K562 (cell line): ENCODE measurements around the gene TSEN34. TPM values are rescaled to one million over a fixed set of nuclear protein-coding genes. Genes with fewer than 3 reads are reported as not detected.

ENCODE experiments used
- CBFA2T3 ChIP-seq: fragments of 450-650 bp; IDR thresholded peaks from 2 replicates; pipeline ENCODE4 v1.6.1; 2017
- CSDE1 ChIP-seq, 2 experiments: fragments of 450-650 bp; IDR thresholded peaks; 2 replicates each; pipeline ENCODE4 v1.6.1; 2016; ENCODE audit warnings: mild to moderate bottlenecking in 1 of 2
- CTCFL ChIP-seq: IDR thresholded peaks from 2 replicates; pipeline ENCODE4 v1.6.1; 2011; ENCODE audit warnings: borderline replicate concordance, low read depth, mild to moderate bottlenecking, moderate library complexity, low read length; ENCODE audit not compliant: insufficient read depth, poor library complexity, severe bottlenecking
- ESRRB ChIP-seq: fragments of 250-450 bp; sonication (Bioruptor Pico); IDR thresholded peaks from 2 replicates; pipeline ENCODE4 v1.5.0; 2020; ENCODE audit warnings: mild to moderate bottlenecking, moderate library complexity, borderline replicate concordance
- ETS2 ChIP-seq: IDR thresholded peaks from 2 replicates; pipeline ENCODE4 v1.6.1; 2016; ENCODE audit warnings: borderline replicate concordance, missing genetic modification characterization, mild to moderate bottlenecking, moderate library complexity, missing compliant biosample characterization; ENCODE audit not compliant: poor library complexity, severe bottlenecking
- FOXA3 ChIP-seq, 2 experiments: fragments of 450-650 bp in 1 of 2; sonication (generic) in 1 of 2; formaldehyde crosslinking; IDR thresholded peaks in 1 of 2; conservative IDR thresholded peaks in 1 of 2; 2 replicates each; pipeline versions ENCODE4 v1.4.0 to v1.8.0; 2020 to 2022; ENCODE audit warnings: mild to moderate bottlenecking in 2 of 2, missing genetic modification reagents in 1 of 2
- FOXK1 ChIP-seq: sonication (generic); formaldehyde crosslinking; IDR thresholded peaks from 2 replicates; pipeline ENCODE4 v1.8.0; 2022; ENCODE audit warnings: missing genetic modification reagents, mild to moderate bottlenecking, borderline replicate concordance
- HCFC1 ChIP-seq: IDR thresholded peaks from 2 replicates; pipeline ENCODE4 v1.6.1; 2012; ENCODE audit warnings: low read depth, low read length, improper control_type of control experiment
- HDGF ChIP-seq: fragments of 450-650 bp; IDR thresholded peaks from 2 replicates; pipeline ENCODE4 v1.6.1; 2016
- HOXB6 ChIP-seq: fragments of 250-450 bp; sonication (Bioruptor Pico); IDR thresholded peaks from 2 replicates; pipeline ENCODE4 v1.5.1; 2022; ENCODE audit warnings: mild to moderate bottlenecking, borderline replicate concordance
- IRF2 ChIP-seq: sonication (generic); formaldehyde crosslinking; IDR thresholded peaks from 2 replicates; pipeline ENCODE4 v1.8.1; 2022; ENCODE audit warnings: mild to moderate bottlenecking, missing genetic modification reagents
- MECOM ChIP-seq: fragments of 250-450 bp; sonication (Bioruptor Pico); IDR thresholded peaks from 2 replicates; pipeline ENCODE4 v1.8.0; 2022; ENCODE audit warnings: inconsistent platforms
- NR1H2 ChIP-seq: sonication (generic); formaldehyde crosslinking; IDR thresholded peaks from 2 replicates; pipeline ENCODE4 v1.4.0; 2020; ENCODE audit warnings: mild to moderate bottlenecking, missing genetic modification reagents
- PKNOX1 ChIP-seq: fragments of 450-650 bp; IDR thresholded peaks from 2 replicates; pipeline ENCODE4 v1.6.1; 2016
- POLR2B ChIP-seq: fragments of 450-650 bp; IDR thresholded peaks from 2 replicates; pipeline ENCODE4 v1.6.1; 2018; ENCODE audit warnings: low read depth; ENCODE audit not compliant: partially characterized antibody
- RBFOX2 ChIP-seq: fragments of 200-400 bp; formaldehyde crosslinking; IDR thresholded peaks from 2 replicates; pipeline ENCODE4 v1.6.1; 2017; ENCODE audit warnings: low read depth, mild to moderate bottlenecking, low read length, moderate library complexity
- SMAD3 ChIP-seq: fragments of 450-650 bp; formaldehyde crosslinking; conservative IDR thresholded peaks from 2 replicates; pipeline ENCODE4 v1.4.0; 2020; ENCODE audit warnings: mild to moderate bottlenecking
- TAF7 ChIP-seq: fragments of 450-650 bp; IDR thresholded peaks from 2 replicates; pipeline ENCODE4 v1.6.1; 2016; ENCODE audit warnings: missing genetic modification characterization, missing compliant biosample characterization
- TAF9B ChIP-seq: fragments of 450-650 bp; IDR thresholded peaks from 2 replicates; pipeline ENCODE4 v1.6.1; 2018; ENCODE audit warnings: mild to moderate bottlenecking; ENCODE audit not compliant: partially characterized antibody
- THAP12 ChIP-seq: fragments of 250-450 bp; sonication (Bioruptor Pico); IDR thresholded peaks from 2 replicates; pipeline ENCODE4 v1.9.0; 2021; ENCODE audit warnings: mild to moderate bottlenecking, inconsistent platforms
- TOE1 ChIP-seq, 2 experiments: fragments of 450-650 bp in 1 of 2; sonication (generic) in 1 of 2; formaldehyde crosslinking in 1 of 2; IDR thresholded peaks; 2 replicates each; pipeline versions ENCODE4 v1.7.1 to v1.8.0; 2016 to 2022; ENCODE audit warnings: borderline replicate concordance in 2 of 2, mild to moderate bottlenecking in 2 of 2, antibody characterized with exemption in 1 of 2, inconsistent platforms in 1 of 2, low read depth in 1 of 2, missing genetic modification reagents in 1 of 2, moderate library complexity in 1 of 2
- TRIM24 ChIP-seq, 2 experiments: fragments of 450-650 bp; IDR thresholded peaks; 2 replicates each; pipeline ENCODE4 v1.6.1; 2016
- ZNF174 ChIP-seq: fragments of 250-450 bp; sonication (Bioruptor Pico); IDR thresholded peaks from 2 replicates; pipeline ENCODE4 v1.4.0; 2020; ENCODE audit warnings: mild to moderate bottlenecking
- ZNF23 ChIP-seq: fragments of 250-450 bp; sonication (Bioruptor Pico); IDR thresholded peaks from 2 replicates; pipeline ENCODE4 v1.4.0; 2020; ENCODE audit warnings: mild to moderate bottlenecking
- ZNF354B ChIP-seq: fragments of 250-450 bp; sonication (Bioruptor Pico); IDR thresholded peaks from 2 replicates; pipeline ENCODE4 v1.4.0; 2020
- polyA plus RNA-seq, 8 experiments: library from polyadenylated mRNA; depleted of rRNA in 4 of 8; stranded (reverse) in 5 of 8; unstranded in 3 of 8; fragments of >200 nt; fragmentation: Nextera tagmentation in 2 of 8; fragmentation: Illumina TruSeq in 1 of 8; extraction: Ambion mirVana in 2 of 8; extraction: Trizol in 1 of 8; gene quantifications; 2 replicates each; pipeline versions ENCODE4 v1.2.1 to v1.2.3, GENCODE V29; 2011 to 2014; ENCODE audit warnings: inconsistent platforms in 1 of 8, missing spikeins in 1 of 8
- total RNA-seq, 7 experiments: library from RNA; depleted of rRNA in 6 of 7; stranded (reverse); fragments of >200 nt in 6 of 7; fragmentation: Illumina TruSeq in 2 of 7; extraction: Trizol in 2 of 7; gene quantifications; 2 replicates each; pipeline versions ENCODE4 v1.2.1 to v1.2.3, GENCODE V29; 2011 to 2021; ENCODE audit warnings: low replicate concordance in 1 of 7

TSEN34 gene
- total and polyA plus RNA-seq, 9 of the 15 experiments (the other 6 are each of a cell fraction or from before 2014, with no cell fraction given): 3.1 to 57.6 (median 29.5) TPM

GRCh38 chr19:54189145-54189734, 1.9 kb upstream of the TSEN34 start, which contains the start of gene MBOAT7 (continued):
- TF ChIP-seq SMAD3 (CRISPR knock-in tag): no peak
- no peak for TF ChIP-seq TRIM24 (IDR thresholded peaks at IDR 0.05)
- no peak for TF ChIP-seq TAF7 (tag)
- no peak for TF ChIP-seq HOXB6 (CRISPR knock-in tag)
- no peak for TF ChIP-seq PKNOX1
- no peak; a peak in 1 of 4 replicates for TF ChIP-seq FOXA3 (CRISPR knock-in tag; conservative IDR thresholded peaks at IDR 0.05 in 1 of 2, IDR thresholded peaks at IDR 0.05 in 1 of 2)
- TF ChIP-seq CBFA2T3: no peak
- TF ChIP-seq HCFC1: no peak
- TF ChIP-seq CSDE1 (IDR thresholded peaks at IDR 0.05): no peak
- TF ChIP-seq TAF9B: no peak
- no peak for TF ChIP-seq FOXK1 (CRISPR knock-in tag)
- TF ChIP-seq HDGF: no peak
- TF ChIP-seq POLR2B: peak; percentile 33
- TF ChIP-seq NR1H2: 0 out of 2 replicates have a peak, but pooled peaks have one; percentile 45
- TF ChIP-seq ZNF354B: no peak
- TF ChIP-seq IRF2: no peak
- TF ChIP-seq ZNF174 (CRISPR knock-in tag): no peak
- TF ChIP-seq MECOM (CRISPR knock-in tag): no peak
- TF ChIP-seq ZNF23 (CRISPR knock-in tag): no peak
- peak; percentile 74 for TF ChIP-seq CTCFL
- TF ChIP-seq ESRRB (CRISPR knock-in tag): no peak
- no peak for TF ChIP-seq ETS2 (tag)
- TF ChIP-seq TOE1 (IDR thresholded peaks at IDR 0.05; ENCODE audit: borderline replicate concordance): no peak; the same call in 1 of the 2 replicates
- TF ChIP-seq TOE1 (CRISPR knock-in tag; IDR thresholded peaks at IDR 0.05; ENCODE audit: borderline replicate concordance, low read depth): no peak
- TF ChIP-seq RBFOX2: peak; percentile 86
- peak; percentile 62; the same call in 1 of the 2 replicates for TF ChIP-seq THAP12 (CRISPR knock-in tag)
